HG03457 (cell line): ENCODE measurements around the gene RCBTB1.
"Not testable (repeated sequence)": the region's sequence is repeated elsewhere in the genome, so short reads cannot be mapped to it uniquely, and the experiment has no call there.

Experiments used
- ATAC-seq: cut with Tn5 transposase; IDR thresholded peaks from one replicate; pipeline ENCODE4 v1.9.1; 2021; ENCODE audit warnings: moderate number of reproducible peaks; ENCODE audit not compliant: unreplicated experiment

Gene RCBTB1

DNA sequence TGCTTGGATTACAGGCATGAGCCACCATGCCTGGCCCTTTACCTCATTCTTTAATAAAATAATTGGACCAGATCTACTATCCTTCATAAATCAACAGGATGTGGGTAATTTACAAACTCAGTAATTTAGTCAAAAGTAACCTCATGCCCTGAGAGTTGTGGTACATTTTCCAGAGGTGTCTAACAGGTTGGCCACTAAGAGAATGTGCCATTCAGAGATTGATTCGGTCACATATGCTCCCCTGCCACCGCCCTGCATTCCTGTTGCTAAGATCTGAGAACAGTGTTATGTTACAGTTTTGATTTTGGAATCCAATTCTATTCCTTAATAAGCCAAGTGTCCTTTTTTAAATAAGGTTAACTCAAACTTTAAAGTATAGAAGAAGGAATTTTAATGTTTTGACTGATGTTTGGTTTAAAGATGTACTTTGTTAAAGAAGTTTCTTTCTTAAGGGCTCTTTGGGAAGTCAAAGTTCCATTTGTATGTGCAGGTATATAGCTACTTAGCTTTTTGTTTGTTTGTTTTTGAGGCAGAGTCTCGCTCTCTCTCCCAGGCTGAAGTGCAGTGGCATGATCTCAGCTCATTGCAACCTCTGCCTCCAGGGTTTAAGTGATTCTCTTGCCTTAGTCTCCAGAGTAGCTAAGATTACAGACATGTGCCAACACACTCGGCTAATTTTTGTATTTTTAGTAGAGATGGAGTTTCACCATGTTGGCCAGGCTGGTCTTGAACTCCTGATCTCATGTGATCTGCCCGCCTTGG, 60.4 kb downstream of the RCBTB1 start:
- no peak for ATAC-seq

DNA sequence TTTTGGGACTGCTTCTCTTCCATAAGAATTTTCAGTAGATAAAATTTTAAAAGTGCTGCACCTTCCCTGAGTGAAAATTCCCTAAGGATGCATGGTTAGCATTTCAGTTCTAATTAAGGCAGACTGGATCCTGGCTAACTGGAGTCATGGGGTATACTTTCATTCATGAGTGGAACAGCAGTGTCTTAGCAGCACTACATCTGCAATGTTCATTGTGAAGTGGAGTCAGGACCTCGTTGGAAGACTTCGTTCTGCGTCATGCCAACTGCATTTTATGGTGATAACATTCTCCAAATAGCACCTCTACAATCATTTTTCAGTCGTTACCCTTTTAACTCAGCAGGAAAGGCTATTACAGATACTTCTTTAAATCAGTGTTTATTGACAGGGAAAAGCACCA, 64.1 kb downstream of the RCBTB1 start:
- ATAC-seq, result no peak

DNA sequence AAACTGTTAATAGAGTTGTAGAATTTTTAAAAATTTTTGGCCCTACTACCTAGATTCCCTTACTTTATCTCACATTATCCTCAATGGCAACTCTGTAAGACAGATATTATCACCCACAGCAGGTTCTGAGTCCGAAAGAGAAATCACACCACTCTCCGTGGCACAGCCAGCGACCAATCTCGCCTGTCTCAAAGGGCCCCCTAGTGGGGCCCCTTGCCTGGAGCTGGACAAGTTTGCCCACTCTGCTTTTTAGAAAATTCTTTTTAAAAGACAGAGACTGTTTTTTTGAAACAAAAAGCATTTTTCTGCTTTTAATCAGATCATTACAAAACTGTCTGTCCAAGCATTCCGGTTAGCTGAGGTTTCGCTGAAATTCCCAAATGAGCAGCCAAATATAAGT, 67.9 kb downstream of the RCBTB1 start:
- ATAC-seq, result no peak

DNA sequence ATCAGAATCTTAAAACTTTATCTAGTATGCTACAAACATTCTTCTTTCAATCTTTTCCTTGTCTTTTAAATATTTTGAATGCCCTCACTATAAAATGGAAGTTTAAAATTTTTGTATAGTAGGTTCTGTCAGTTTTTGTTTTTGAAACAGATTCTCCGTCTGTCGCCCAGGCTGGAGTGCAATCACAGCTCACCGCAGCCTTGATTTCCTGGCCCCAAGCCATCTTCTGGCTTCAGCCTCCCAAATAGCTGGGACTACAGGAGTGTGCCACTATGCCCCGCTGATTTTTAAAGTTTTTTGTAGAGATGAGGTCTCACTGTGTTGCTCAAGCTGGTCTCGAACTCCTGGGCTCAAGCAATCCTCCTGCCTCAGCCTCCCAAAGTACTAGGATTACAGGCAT, 68.9 kb downstream of the RCBTB1 start:
- ATAC-seq, result no peak

DNA sequence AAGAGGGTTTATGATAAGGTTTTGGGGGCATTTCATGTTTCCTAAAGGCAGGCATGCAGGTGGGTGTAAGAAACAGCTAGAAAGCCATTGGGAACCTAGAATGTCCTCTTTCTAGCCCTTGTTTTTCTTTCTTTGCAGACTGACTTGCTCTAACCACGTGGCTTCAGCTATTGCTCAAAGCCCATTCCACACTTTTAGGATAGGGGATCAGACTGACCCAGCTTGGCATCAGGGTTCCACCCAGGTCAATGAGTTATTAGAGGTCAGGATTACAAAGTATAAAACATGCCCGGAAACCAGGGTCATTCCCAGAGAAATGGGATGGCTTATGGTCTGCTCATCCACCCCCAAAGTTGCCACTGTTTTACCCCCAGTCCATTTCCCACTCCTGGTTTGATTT, 72.8 kb downstream of the RCBTB1 start:
- no peak for ATAC-seq

DNA sequence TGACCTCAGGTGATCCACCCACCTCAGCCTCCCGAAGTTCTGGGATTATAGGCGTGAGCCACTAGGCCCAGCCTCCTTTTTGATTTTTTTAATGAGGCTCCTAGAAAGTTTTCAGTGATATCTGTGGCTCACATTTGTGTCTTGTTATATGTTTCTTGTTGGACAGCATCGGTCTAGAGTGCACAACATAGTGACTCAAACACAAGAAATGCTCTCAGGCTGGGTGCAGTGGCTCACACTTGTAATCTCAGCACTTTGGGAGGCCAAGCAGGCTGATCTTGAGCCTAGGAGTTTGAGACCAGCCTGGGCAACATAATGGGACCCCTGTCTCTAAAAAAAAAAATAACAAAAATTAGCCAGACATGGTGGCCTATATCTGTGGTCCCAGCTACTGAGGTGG, 81.4 kb downstream of the RCBTB1 start:
- no peak for ATAC-seq

DNA sequence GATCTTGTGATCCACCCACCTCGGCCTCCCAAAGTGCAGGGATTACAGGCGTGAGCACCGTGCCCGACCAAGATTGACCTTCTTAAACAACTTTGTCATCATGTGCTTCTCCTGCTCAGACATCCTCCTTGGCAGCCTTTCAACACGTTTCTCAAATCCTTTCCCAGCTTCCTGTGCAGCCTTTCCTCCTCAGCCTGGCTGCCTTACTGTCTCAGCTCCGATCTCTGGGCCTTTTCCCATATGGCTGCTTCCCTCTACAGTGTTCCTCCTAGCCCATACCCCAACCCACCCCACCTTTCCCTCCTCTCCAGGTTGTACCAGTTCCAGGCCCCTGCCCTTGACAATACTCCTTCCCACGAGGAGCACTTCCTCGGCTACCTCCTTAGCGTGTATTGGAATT, 82.4 kb downstream of the RCBTB1 start:
- no peak for ATAC-seq

DNA sequence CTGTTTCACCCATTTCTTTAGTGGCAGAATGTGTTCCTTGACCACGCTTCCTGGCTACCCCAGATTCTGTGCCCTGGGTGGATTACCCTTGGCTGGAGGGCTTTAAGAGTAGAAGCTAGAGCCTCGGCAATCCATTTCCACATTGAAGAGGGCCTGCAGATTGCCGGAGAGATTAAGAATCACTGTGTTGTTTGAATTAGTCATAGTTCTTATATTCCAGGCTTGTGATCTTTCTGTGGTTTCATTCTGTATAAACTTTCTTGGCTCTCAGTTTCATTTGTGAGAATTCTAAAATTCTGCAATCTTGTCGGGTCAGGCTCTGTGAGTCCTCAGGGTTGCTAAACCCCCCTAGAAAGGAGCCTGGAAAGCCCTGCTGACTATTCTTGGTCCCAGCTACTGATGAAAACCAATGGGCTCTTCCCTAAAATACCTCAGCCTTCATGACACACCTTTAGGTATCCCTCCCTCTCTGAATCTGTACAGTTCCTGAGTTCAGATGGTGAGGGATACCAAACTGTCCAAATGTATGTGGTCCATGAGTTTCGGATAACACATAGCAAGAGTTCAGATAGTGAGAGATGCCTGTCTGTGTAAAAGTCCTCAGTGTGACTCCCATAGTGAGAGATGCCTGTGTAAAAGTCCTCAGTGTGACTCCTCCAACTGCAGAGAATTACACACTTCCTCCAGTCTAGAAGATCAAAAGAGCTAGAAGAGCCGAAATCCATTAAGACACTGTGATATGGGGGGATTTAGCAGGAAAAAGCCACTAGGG, 85.3 kb downstream of the RCBTB1 start:
- no peak for ATAC-seq

DNA sequence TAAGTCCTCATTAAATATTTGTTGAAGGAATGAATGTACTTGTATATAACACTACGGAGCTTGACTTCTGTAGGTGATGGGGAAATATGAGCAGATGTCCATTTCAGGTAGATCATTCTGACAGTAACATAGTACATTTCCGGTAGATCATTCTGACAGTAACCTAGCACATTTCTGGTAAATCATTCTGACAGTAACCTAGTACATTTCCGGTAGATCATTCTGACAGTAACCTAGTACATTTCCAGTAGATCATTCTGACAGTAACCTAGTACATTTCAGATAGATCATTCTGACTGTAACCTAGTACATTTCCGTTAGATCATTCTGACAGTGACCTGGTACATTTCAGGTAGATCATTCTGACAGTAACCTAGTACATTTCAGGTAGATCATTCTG, 87.2 kb downstream of the RCBTB1 start:
- ATAC-seq, result no peak

DNA sequence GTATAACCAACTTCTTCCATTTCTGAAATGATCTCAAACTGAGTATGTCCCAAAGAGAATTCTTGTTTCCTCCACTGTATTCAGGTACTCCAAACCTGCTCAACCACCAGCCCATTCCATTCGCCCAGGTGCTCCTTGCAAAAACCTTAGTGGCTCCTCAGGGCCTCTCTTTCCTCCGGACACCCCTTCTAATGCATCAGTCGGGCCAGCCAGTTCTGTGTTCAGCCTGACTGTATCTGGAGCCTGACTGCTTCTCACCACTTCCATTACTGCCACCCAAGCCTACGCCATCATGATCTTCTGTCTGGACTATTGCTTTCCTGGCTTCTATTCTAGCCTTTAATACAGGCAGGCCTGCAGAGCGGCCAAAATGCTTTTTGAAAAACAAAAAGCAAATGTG, 88.1 kb downstream of the RCBTB1 start:
- no peak for ATAC-seq

DNA sequence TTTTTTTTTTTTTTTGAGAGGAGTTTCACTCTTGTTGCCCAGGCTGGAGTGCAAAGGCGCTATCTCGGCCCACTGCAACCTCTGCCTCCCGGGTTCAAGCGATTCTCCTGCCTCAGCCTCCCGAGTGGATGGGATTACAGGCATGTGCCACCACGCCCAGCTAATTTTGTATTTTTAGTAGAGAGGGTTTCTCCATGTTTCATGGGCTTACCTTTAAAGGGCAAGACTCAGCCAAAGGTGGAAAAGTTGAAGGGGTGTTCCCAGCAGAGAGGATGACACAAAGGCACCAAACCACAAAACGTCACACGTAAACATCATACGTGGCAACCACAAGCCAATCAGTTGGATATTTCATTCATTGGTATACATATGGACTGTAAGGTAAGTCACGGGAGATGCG, 88.5 kb downstream of the RCBTB1 start:
- not testable (repeated sequence) for ATAC-seq

DNA sequence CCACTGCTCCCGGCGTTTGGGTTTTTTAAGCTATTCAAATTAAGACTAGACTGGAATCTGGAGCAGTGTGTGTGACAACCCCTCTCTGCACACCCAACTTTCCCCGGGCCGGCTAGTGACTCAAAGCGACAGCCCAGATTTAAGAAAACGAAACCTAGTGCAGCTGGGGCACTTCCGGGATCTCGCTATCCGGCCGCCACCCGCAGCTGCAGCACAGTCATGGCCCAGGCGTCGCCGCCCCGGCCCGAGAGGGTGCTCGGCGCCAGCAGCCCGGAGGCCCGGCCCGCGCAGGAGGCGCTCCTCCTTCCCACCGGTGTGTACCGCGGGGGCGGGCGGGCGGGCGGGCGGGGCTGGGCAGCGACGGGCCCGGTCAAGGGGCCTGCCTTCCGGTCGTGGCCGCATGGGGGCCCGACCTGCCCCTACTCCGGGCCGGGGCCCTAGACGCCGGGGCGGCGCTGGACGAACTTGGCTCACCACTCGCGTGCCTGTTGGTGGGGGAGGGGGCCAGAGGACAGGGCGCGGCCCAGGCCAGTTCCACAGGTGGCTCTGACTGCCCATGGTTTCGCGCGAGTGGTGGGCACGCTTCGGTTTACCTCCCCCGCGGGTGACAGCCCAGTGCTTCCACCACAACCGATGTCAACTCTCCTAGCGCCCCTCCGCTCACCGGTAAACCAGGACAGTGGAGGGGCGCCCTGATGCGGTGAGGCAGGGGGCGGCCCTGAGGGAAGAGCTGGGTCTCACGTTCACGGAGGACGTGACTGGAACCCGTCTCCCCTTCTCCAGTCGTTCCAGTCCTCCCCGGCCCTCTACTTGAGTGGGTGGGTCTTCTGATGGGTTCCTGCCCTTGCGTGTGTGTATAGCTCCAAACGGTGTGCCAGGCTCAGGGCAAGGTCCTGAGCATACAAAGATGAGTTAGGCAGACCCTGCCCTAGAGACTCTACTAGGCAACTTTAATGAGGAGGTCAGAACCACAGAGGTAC, 89.3 kb downstream of the RCBTB1 start, which contains the start of gene PHF11:
Gene PHF11, plus strand, starts transcription at position 171 of the 980 bp plus-strand sequence. Its CDS starts 49 bp downstream, at position 220.
- ATAC-seq, result peak; percentile 81

DNA sequence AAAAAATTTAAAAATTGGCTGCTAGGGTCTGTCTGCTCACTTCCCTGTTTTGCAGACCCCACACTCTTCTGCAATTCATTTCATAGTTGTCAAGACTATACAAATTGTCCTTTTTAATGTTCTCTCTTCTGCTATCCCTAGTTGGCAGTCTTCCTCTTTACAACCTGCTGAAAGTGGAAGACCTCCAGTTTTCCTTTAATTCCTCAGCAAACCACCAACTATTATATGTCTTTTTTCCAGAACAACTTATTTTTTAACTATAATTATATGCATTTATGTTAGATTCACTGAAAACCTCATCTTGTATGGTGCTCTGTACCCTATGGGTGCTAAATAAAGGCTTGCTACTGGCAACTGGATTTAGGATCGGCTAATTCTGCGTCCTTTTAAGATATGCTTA, 90.7 kb downstream of the RCBTB1 start:
- no peak for ATAC-seq

DNA sequence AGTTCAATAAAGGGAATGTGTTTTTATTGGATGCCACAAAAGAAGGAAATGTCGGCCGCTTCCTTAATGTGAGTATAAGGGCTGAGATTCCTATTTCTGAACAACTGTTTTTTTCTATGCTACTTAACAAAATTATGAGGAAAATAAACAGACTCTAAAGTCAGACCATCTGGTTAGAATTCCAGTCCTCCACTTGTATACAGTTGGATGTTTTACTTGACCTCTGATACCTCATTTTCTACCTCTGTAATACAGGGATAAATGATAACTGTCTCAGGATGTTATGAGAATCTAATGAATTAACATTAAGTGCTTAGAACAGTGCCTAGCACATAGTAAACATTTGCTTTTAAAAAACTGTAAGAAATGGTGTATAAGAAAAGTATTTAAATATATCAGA, 96.8 kb downstream of the RCBTB1 start:
- no peak for ATAC-seq
